ENCODE data around the gene GALNT8.

GALNT8 gene

GRCh38 chr12:4787965-4788364 is 67.8 kb downstream of the GALNT8 start:
- Histone ChIP-seq H3K27me3 (ENCODE audit: insufficient read depth, low read depth, severe bottlenecking) (no peaks in the 10 kb centered on the region), H3K27ac (no peak overlapping the region), H3K9me3 (ENCODE audit: severe bottlenecking) (no peaks in the 10 kb centered on the region), H3K4me3 (ENCODE audit: low read depth, low read length) (no peak overlapping the region), H3K36me3 (no peaks in the 10 kb centered on the region)
- TF ChIP-seq, protein P1, sequence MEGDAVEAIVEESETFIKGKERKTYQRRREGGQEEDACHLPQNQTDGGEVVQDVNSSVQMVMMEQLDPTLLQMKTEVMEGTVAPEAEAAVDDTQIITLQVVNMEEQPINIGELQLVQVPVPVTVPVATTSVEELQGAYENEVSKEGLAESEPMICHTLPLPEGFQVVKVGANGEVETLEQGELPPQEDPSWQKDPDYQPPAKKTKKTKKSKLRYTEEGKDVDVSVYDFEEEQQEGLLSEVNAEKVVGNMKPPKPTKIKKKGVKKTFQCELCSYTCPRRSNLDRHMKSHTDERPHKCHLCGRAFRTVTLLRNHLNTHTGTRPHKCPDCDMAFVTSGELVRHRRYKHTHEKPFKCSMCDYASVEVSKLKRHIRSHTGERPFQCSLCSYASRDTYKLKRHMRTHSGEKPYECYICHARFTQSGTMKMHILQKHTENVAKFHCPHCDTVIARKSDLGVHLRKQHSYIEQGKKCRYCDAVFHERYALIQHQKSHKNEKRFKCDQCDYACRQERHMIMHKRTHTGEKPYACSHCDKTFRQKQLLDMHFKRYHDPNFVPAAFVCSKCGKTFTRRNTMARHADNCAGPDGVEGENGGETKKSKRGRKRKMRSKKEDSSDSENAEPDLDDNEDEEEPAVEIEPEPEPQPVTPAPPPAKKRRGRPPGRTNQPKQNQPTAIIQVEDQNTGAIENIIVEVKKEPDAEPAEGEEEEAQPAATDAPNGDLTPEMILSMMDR (IDR thresholded peaks at IDR 0.05; ENCODE audit: low read depth, low read length) = no peak
- no peak for DNase-seq

DNA sequence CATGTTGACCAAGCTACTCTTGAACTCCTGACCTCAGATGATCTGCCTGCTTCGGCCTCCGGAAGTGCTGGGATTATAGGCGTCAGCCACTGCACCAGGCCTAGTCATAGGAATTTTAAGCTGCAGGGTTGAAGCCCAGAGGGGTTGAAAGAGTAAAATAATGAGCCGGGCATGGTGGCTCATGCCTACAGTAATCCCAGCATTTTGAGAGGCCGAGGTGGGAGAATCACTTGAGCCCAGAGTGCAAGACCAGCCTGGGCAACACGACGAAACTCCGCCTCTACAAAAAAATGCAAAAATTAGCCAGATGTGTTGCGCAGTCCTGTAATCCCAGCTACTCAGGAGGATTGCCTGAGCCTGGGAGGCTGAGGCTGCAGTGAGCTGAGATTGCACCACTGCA is 69.6 kb downstream of the GALNT8 start:
- no peaks in the 10 kb centered on the region for H3K36me3 ChIP-seq
- DNase-seq = no peak

GRCh38 chr12:4791497-4791896 is 71.3 kb downstream of the GALNT8 start:
- Histone ChIP-seq H3K9me3 (ENCODE audit: severe bottlenecking) (no peaks in the 10 kb centered on the region), H3K27ac (no peak overlapping the region), H3K36me3 (no peaks in the 10 kb centered on the region), H3K4me3 (ENCODE audit: low read depth, low read length) (no peak overlapping the region), H3K27me3 (ENCODE audit: insufficient read depth, low read depth, severe bottlenecking) (no peaks in the 10 kb centered on the region)
- TF ChIP-seq, protein P1 (IDR thresholded peaks at IDR 0.05; ENCODE audit: low read depth, low read length) = no peak
- DNase-seq = no peak

More for the DNA sequence above, 69.6 kb downstream of the GALNT8 start:
- TF ChIP-seq, protein P1 (IDR thresholded peaks at IDR 0.05; ENCODE audit: low read depth, low read length) = no peak
- Histone ChIP-seq H3K27ac (no peak overlapping the region), H3K4me3 (ENCODE audit: low read depth, low read length) (no peak overlapping the region), H3K27me3 (ENCODE audit: insufficient read depth, low read depth, severe bottlenecking) (no peaks in the 10 kb centered on the region), H3K9me3 (ENCODE audit: severe bottlenecking) (no peaks in the 10 kb centered on the region)

DNA sequence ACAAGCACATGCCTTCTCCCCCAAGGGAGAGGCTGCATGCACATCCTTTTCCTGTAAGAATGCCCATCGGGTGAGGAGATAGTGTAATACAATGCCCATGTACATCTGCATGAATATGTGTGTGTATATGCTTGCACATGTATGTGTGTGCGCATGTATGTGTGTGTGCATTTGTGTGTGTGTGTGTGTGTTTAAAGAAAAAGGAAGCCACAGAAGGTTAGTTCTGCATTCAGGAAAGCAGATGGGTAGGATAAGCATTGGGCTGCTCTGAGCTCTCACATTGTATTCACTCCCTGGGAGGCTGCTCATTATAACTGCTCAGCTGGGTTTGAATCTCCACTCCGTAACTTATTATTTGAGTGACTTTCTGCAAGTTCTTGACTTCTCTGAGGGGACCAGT is 74.3 kb downstream of the GALNT8 start:
- H3K9me3 ChIP-seq (ENCODE audit: severe bottlenecking) = no peaks in the 10 kb centered on the region
- no peaks in the 10 kb centered on the region for H3K36me3 ChIP-seq
- H3K27me3 ChIP-seq (ENCODE audit: insufficient read depth, low read depth, severe bottlenecking) = no peaks in the 10 kb centered on the region
- no peak overlapping the region for H3K4me3 ChIP-seq (ENCODE audit: low read depth, low read length)
- no peak for DNase-seq
- H3K27ac ChIP-seq = no peak overlapping the region
- TF ChIP-seq, protein P1 (IDR thresholded peaks at IDR 0.05; ENCODE audit: low read depth, low read length) = no peak

- no peak overlapping the region for H3K27ac ChIP-seq
- no peaks in the 10 kb centered on the region for H3K27me3 ChIP-seq (ENCODE audit: insufficient read depth, low read depth, severe bottlenecking)
- no peak overlapping the region for H3K4me3 ChIP-seq (ENCODE audit: low read depth, low read length)
Measured at GRCh38 chr12:4796216-4796615, 76.0 kb downstream of the GALNT8 start.

More at GRCh38 chr12:4796216-4796615, 76.0 kb downstream of the GALNT8 start:
- Histone ChIP-seq H3K9me3 (ENCODE audit: severe bottlenecking) (no peaks in the 10 kb centered on the region), H3K36me3 (no peaks in the 10 kb centered on the region)
- TF ChIP-seq, protein P1 (IDR thresholded peaks at IDR 0.05; ENCODE audit: low read depth, low read length) = no peak
- DNase-seq = no peak

Data from WERI-Rb-1 (cell line).